ENCODE measurements around the gene DENND1A. TPM values are rescaled to one million over a fixed set of nuclear protein-coding genes. Genes with fewer than 3 reads are reported as not detected.

Gene DENND1A
- total RNA-seq, 4 donors from 2014 or later = 37.1 to 55.3 (median 50.0) TPM

- no peak overlapping the region for H3K4me3 ChIP-seq
- no peaks in the 10 kb centered on the region for H3K9me3 ChIP-seq
- H3K27ac ChIP-seq = no peak overlapping the region
- H3K36me3 ChIP-seq = no peaks in the 10 kb centered on the region
- H3K4me1 ChIP-seq = peaks cover 0 to 18% (median 2%) of the 10 kb centered on the region in 4 donors
- DNase-seq = no peak
- TF ChIP-seq POLR2A (IDR thresholded peaks at IDR 0.05) (no peak), CTCF (IDR thresholded peaks at IDR 0.05) (no peak)
- H3K27me3 ChIP-seq = no peaks in the 10 kb centered on the region
Observed at GRCh38 chr9:123359106-123359505, 570.8 kb downstream of the DENND1A start.

- TF ChIP-seq POLR2A (IDR thresholded peaks at IDR 0.05) = no peak
- TF ChIP-seq CTCF (IDR thresholded peaks at IDR 0.05) = no peak
Observed at GRCh38 chr9:123358181-123358905, 571.6 kb downstream of the DENND1A start.

GRCh38 chr9:123357743-123358059, 572.2 kb downstream of the DENND1A start:
- no peak for DNase-seq
- Histone ChIP-seq H3K36me3 (no peaks in the 10 kb centered on the region), H3K4me1 (peaks cover 0 to 22% (median 2%) of the 10 kb centered on the region in 4 donors), H3K4me3 (no peak overlapping the region), H3K9me3 (no peaks in the 10 kb centered on the region), H3K27ac (no peak overlapping the region), H3K27me3 (no peaks in the 10 kb centered on the region)
- no peak for TF ChIP-seq CTCF (IDR thresholded peaks at IDR 0.05)

More at GRCh38 chr9:123358181-123358905, 571.6 kb downstream of the DENND1A start:
- DNase-seq = no peak
- Histone ChIP-seq H3K27ac (no peak overlapping the region), H3K27me3 (no peaks in the 10 kb centered on the region), H3K4me1 (peaks cover 0 to 22% (median 2%) of the 10 kb centered on the region in 4 donors), H3K4me3 (no peak overlapping the region), H3K9me3 (no peaks in the 10 kb centered on the region), H3K36me3 (no peaks in the 10 kb centered on the region)

GRCh38 chr9:123356851-123357742, 572.8 kb downstream of the DENND1A start:
- Histone ChIP-seq H3K27me3 (no peaks in the 10 kb centered on the region), H3K4me3 (no peak overlapping the region), H3K4me1 (peaks cover 0 to 22% (median 2%) of the 10 kb centered on the region in 4 donors), H3K9me3 (no peaks in the 10 kb centered on the region), H3K27ac (no peak overlapping the region), H3K36me3 (no peaks in the 10 kb centered on the region)
- no peak for DNase-seq
- TF ChIP-seq CTCF (IDR thresholded peaks at IDR 0.05) (no peak), POLR2A (IDR thresholded peaks at IDR 0.05) (no peak)

- Histone ChIP-seq H3K36me3 (no peaks in the 10 kb centered on the region), H3K4me3 (no peak within 1 kb of the TSS), H3K4me1 (peaks cover 0 to 22% (median 2%) of the 10 kb centered on the region in 4 donors), H3K9me3 (no peaks in the 10 kb centered on the region), H3K27me3 (no peaks in the 10 kb centered on the region), H3K27ac (no peak within 1 kb of the TSS)
- DNase-seq = no peak
- no peak for TF ChIP-seq POLR2A (IDR thresholded peaks at IDR 0.05)
- no peak for TF ChIP-seq CTCF (IDR thresholded peaks at IDR 0.05)
Observed at GRCh38 chr9:123355761-123356431, 574.0 kb downstream of the DENND1A start, which contains the start of gene CRB2. CRB2 (plus strand) TSS chr9:123356197; CDS start chr9:123356261, 64 bp downstream.
